Measurements from ENCODE around the gene IL3.
"Not testable (repeated sequence)": the region's sequence is repeated elsewhere in the genome, so short reads cannot be mapped to it uniquely, and the experiment has no call there.

The IL3 gene

DNA sequence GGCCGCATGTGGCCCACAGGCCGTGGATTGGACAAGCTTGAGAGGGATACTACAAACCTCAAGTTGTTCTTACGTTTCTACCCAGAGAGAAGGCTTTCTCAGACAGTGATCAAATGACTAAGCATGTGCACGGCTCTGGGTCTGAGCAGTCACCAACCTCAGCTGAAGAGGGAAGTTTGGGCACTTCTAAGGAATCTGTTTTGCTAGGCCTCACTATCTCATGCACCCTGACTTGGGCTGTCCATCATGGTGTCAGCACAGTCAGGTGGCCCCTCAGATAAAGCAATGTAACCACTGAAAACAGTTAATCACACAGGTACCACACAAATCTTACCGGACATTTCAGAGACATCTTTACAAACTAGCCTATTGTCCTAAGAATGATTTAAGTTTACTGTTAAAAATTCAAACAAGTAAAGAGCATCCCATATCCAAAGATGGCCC lies 37.7 kb downstream of the IL3 start:
- no peak for DNase-seq

DNA sequence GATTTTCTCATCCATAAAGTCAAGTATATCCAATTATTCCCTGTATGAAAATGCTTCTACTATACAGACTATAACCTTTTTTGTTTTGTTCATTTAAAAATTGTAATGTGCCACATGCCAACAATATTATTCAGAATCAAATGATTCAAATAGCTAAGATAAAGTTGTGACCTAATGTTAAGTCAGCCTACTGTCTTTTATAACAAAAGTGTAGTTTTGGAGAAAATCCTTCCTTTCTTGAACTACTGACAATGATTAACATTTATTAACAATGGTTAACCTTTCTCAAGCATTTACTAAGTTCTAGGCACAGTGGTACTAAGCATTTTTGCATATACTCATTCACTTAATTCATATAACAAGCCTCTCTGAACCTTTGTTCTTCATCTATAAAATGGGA lies 38.2 kb downstream of the IL3 start:
- DNase-seq, result no peak

DNA sequence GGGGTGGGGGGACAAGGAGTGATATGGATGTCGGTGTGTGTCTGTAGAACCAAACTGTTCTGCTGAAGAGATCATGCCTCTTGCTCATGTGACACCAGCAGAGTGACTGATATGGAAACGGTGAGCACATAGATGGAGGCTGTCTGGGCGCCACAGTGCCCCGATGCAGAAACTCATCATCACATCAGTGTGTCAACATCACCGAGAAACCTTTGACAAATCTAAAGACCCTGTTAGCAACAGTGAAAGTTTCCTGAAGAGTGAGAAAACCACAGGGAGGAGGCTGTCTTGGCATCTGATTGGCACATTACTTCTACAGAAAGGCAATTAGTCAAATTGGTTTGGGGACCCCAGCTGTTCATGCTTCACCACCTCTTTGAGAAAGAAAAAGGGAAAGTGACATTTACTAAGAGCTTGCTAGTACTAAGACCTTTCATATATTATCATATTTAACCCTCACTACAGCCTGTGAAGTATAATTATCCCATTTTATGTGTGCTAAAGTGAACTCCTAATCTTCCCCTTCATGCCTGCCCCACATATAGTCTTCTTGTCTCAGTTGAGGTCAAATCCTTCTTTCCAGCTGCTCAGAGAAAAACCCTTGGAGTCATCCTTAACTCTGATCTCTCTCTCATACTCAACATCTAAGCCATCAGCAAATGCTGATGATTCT lies 38.8 kb downstream of the IL3 start:
- DNase-seq, result no peak

DNA sequence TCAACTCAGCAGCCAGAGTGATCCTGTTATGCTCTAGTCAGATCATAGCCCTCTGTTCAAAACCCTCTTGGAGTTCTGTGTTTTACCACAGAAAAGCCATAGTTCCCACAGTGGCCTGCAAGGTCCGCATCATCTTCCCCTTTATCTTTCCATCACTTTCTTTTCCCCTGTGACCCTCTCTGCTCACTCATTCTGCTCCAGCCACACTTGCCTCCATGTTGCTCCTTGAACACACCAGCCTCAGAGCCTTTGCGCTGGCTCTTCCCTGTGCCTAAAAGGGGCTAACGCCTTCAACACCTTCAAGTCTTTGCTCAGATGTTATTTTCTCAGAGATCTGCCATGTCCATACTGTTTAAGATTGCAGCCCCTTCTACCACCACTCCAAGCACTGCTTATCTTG lies 39.5 kb downstream of the IL3 start:
- DNase-seq, result no peak

DNA sequence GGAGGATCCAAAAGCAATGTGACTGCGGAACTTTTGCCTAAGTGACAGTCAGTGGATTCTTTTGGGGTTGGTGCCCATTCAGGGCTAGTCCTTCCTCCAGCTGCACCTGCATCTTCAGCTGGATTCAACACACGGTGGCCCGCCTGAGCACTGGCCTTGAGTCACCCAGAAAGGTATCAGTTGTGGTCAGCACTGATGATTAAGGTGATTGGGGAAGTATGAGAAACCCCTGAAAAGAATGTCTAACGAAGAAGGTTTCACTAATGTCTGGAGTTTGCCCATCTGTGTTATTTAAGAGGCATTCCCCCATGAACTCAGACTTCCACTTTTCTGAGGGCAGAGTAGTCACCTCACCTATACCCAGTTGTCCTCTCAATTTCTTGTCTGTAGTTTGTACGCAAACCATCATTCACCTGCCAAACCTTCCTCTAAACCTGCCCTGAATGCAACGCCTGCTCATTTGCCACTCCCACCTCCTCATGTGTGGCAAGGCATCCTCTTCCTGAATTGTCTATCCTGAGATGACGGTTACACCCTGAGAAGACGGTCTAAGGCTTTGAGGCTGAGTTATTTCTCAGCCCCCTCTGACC lies 40.3 kb downstream of the IL3 start:
- DNase-seq, result no peak

- DNase-seq, result no peak
These were observed 41.0 kb downstream of the IL3 start for GRCh38 chr5:132101385-132101880.

DNA sequence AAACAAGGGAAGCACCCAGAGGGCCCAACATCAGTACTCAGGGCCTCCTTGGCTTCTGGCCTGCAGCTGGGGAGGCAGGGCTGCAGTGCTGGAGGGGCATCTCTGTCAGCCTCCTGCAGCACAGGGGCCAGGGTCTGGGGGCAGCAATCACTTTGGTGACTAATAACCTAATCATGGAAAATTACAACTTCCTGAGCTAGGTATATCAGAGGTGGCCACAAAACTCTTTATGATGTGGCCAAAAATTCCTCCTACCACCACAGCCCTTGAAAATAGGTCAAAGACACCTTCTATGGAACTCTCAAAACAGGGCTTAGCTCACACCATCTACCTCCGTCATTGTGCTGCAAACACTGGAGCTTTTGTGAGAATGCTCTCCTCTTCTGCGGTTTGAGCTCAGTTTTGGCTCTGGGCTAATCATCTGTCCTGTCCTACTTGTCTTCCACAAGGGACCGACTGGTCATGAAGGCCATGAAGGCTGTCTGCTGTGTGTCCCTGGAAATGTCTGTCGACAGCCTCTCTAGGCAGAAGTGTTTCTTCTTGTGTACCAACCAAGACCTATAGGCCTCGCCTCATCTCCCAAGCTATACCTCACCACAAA lies 41.7 kb downstream of the IL3 start:
- no peak for DNase-seq

- DNase-seq, result no peak
These were observed 42.5 kb downstream of the IL3 start for GRCh38 chr5:132102944-132103331.

- DNase-seq, result no peak
These were observed 43.0 kb downstream of the IL3 start for GRCh38 chr5:132103332-132103951.

GRCh38 chr5:132103969-132104391 lies 43.5 kb downstream of the IL3 start:
- DNase-seq, result no peak

DNA sequence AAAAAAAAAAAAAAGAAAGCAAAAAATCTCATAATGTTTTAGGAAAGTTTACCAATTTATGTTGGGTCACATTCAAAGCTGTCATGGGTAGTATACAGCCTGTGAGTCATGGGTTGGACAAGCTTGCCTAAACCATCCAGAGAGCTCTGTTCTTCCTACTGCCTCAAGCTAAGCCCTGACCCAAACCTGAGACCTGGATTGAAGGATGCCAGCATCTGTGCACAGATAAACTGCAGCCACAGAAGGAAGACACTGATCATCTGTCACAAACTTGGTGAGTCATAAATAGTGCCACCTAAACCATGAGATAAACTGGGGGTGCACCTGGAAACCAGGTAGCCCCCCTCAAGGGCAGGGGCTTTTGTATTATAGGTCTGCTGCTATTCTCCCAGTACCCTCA lies 44.1 kb downstream of the IL3 start:
- DNase-seq, result no peak

GRCh38 chr5:132105688-132106087 lies 45.2 kb downstream of the IL3 start:
- DNase-seq, result no peak

DNA sequence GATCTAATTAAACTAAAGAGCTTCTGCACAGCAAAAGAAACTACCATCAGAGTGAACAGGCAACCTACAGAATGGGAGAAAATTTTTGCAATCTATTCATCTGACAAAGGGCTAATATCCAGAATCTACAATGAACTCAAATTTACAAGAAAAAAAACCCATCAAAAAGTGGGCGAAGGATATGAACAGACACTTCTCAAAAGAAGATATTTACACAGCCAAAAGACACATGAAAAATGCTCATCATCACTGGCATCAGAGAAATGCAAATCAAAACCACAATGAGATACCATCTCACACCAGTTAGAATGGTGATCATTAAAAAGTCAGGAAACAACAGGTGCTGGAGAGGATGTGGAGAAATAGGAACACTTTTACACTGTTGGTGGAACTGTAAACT lies 48.0 kb downstream of the IL3 start:
- not testable (repeated sequence) for DNase-seq

DNA sequence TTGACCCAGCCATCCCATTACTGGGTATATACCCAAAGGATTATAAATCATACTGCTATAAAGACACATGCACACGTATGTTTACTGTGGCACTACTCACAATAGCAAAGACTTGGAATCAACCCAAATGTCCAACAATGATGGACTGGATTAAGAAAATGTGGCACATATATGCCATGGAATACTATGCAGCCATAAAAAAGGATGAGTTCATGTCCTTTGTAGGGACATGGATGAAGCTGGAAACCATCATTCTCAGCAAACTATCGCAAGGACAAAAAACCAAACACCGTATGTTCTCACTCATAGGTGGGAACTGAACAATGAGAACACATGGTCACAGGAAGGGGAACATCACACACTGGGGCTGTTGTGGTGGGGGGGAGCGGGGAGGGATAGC lies 48.5 kb downstream of the IL3 start:
- DNase-seq, result not testable (repeated sequence)

DNA sequence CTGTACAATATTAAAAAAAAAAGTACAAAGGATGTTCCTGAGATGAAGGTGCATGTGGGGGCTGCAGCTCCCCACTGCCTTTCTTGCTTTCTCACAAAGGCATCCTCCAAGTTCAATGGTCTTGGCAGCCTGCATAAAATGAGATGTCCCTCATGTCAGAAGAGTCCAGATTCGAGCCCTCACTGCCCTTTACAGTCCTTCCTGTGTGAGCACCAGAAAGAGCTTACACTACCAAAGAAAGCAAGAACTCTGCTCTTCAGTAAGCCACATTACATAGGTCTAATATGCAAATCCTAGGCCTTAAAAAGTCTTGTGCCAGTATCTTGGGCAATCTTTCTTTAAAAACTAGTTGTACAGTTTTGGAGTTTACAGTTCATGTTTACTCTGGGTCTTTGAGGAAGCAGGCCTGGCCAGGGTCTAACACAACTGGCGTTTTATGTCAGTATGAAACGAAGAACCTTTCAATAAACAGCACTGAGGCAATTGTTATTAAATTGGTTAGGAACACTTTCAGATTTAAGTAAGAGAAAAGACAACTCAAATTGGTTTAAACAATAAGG lies 49.1 kb downstream of the IL3 start:
- DNase-seq, result no peak

GRCh38 chr5:132110195-132110594 lies 49.7 kb downstream of the IL3 start:
- no peak for DNase-seq

DNA sequence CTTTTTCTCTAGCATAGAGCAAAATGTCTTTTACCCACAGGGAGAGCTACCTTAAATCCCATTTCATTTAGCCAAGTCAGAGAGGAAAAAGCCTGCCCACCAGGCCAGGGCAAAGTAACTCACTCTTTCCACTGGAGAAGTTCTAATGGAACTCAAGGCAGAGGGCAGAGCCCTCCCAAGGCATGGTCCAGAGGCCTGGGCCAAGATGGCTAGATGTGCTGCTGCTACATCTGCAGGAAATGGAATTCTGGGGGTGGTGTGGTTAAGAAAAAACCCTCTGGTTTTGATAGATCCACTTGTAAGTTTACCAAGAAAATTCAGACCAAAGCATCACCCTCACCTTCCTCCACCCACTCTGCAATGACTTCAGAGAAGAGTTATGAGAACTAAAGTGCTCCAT lies 50.5 kb downstream of the IL3 start:
- no peak for DNase-seq

DNA sequence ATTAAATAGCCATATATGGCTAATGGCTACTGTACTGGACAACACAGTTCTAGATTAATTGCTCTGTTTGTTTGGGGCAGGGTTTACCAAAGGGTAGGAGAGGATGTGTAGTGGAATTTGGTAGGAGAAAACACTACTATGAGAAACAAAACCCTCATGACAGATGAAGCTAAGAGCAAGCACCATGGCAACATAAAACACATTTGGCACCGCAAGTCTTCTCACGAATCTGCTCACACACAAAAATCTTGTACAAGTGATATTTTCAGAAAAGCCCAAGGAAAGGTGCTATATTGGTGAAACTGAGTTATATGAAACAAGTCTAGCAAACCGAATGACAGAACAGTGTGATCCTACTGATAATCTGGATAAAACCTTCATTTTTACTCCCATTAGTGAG lies 51.7 kb downstream of the IL3 start:
- DNase-seq, result no peak
